Suprapubic skin (tissue), 4 donors: ENCODE results near the gene ZNF292. TPM values are rescaled to one million over a fixed set of nuclear protein-coding genes. Genes with fewer than 3 reads are reported as not detected.

Experiments used
- DNase-seq, 2 donors: peaks; one replicate each; pipeline ENCODE4 v3.0.0-alpha.2; 2019; ENCODE audit warnings: low spot score in 2 of 2
- H3K27ac ChIP-seq: fragments of 200-600 bp; sonication (generic); one replicate; pipeline ENCODE4 v1.5.1; 2019
- H3K27me3 ChIP-seq: fragments of 200-600 bp; sonication (generic); one replicate; pipeline ENCODE4 v1.5.1; 2019
- H3K36me3 ChIP-seq: fragments of 200-600 bp; sonication (generic); one replicate; pipeline ENCODE4 v1.5.1; 2019
- H3K4me1 ChIP-seq: fragments of 200-600 bp; sonication (generic); one replicate; pipeline ENCODE4 v1.5.1; 2019
- H3K4me3 ChIP-seq: fragments of 200-600 bp; sonication (generic); one replicate; pipeline ENCODE4 v1.5.1; 2019; ENCODE audit warnings: mild to moderate bottlenecking
- H3K9me3 ChIP-seq: fragments of 200-600 bp; sonication (generic); one replicate; pipeline ENCODE4 v1.5.1; 2019
- CTCF ChIP-seq, 2 donors: fragments of 200-600 bp in 1 of 2; fragments of 450-650 bp in 1 of 2; sonication (generic) in 1 of 2; IDR thresholded peaks; one replicate each; pipeline ENCODE4 v1.5.1; 2016 to 2019; ENCODE audit warnings: antibody characterized with exemption in 2 of 2, mild to moderate bottlenecking in 1 of 2, moderate library complexity in 1 of 2
- EP300 ChIP-seq: sonication (generic); formaldehyde crosslinking; IDR thresholded peaks from one replicate; pipeline ENCODE4 v1.6.1; 2017; ENCODE audit warnings: antibody characterized with exemption
- POLR2A ChIP-seq, 2 donors: fragments of 450-650 bp; IDR thresholded peaks; one replicate each; pipeline ENCODE4 v1.6.1; 2017; ENCODE audit warnings: antibody characterized with exemption in 2 of 2, mild to moderate bottlenecking in 2 of 2, moderate library complexity in 2 of 2
- POLR2AphosphoS5 ChIP-seq, 3 donors: sonication (generic); formaldehyde crosslinking; IDR thresholded peaks; one replicate each; pipeline ENCODE4 v1.6.1; 2017; ENCODE audit warnings: antibody characterized with exemption in 3 of 3
- WGBS: methylation state at CpG from one replicate; pipeline ENCODE4 v1.1.5; 2018; 5-methylcytosine and 5-hydroxymethylcytosine counted together
- total RNA-seq, 4 donors: library from RNA; depleted of rRNA; stranded (reverse); fragments of >200 nt; gene quantifications; one replicate each; pipeline ENCODE4 v1.1.0, GENCODE V29; 2016

The ZNF292 gene
- total RNA-seq, 4 donors from 2014 or later, result 26.7 to 111 (median 34.7) TPM

GRCh38 chr6:87199787-87200186 lies 44.4 kb downstream of the ZNF292 start:
- no peaks in the 10 kb centered on the region for H3K27me3 ChIP-seq
- no peak for TF ChIP-seq CTCF (IDR thresholded peaks at IDR 0.05)
- no peak for TF ChIP-seq EP300
- no peak for TF ChIP-seq POLR2A (IDR thresholded peaks at IDR 0.05)
- TF ChIP-seq POLR2AphosphoS5 (IDR thresholded peaks at IDR 0.05), result no peak
- no peaks in the 10 kb centered on the region for H3K4me1 ChIP-seq
- H3K27ac ChIP-seq, result no peak overlapping the region
- H3K9me3 ChIP-seq, result no peaks in the 10 kb centered on the region
- 39% methylated on average over 1 of the region's 1 CpG for WGBS
- peaks cover 3% of the 10 kb centered on the region for H3K36me3 ChIP-seq
- DNase-seq, result no peak
- no peak overlapping the region for H3K4me3 ChIP-seq

GRCh38 chr6:87200469-87201175 lies 45.3 kb downstream of the ZNF292 start:
- H3K4me1 ChIP-seq, result no peaks in the 10 kb centered on the region
- WGBS, result 89% methylated on average over 4 of the region's 4 CpGs
- peak in 1 of 2 donors; percentile 72 for DNase-seq

GRCh38 chr6:87203448-87204023 lies 48.2 kb downstream of the ZNF292 start:
- H3K9me3 ChIP-seq, result no peaks in the 10 kb centered on the region
- no peak overlapping the region for H3K27ac ChIP-seq
- TF ChIP-seq EP300 (no peak), POLR2A (IDR thresholded peaks at IDR 0.05) (no peak), CTCF (IDR thresholded peaks at IDR 0.05) (no peak), POLR2AphosphoS5 (IDR thresholded peaks at IDR 0.05) (no peak)
- WGBS, result 90% methylated on average over 4 of the region's 4 CpGs
- peaks cover 3% of the 10 kb centered on the region for H3K36me3 ChIP-seq
- no peaks in the 10 kb centered on the region for H3K4me1 ChIP-seq
- no peaks in the 10 kb centered on the region for H3K27me3 ChIP-seq
- no peak overlapping the region for H3K4me3 ChIP-seq
- no peak for DNase-seq

More at GRCh38 chr6:87200469-87201175, 45.3 kb downstream of the ZNF292 start:
- peaks cover 3% of the 10 kb centered on the region for H3K36me3 ChIP-seq
- H3K4me3 ChIP-seq, result no peak overlapping the region
- TF ChIP-seq POLR2A (IDR thresholded peaks at IDR 0.05), result no peak
- no peak for TF ChIP-seq POLR2AphosphoS5 (IDR thresholded peaks at IDR 0.05)
- no peak for TF ChIP-seq CTCF (IDR thresholded peaks at IDR 0.05)
- no peak for TF ChIP-seq EP300
- no peaks in the 10 kb centered on the region for H3K9me3 ChIP-seq
- no peaks in the 10 kb centered on the region for H3K27me3 ChIP-seq
- H3K27ac ChIP-seq, result no peak overlapping the region

GRCh38 chr6:87209812-87210211 lies 54.4 kb downstream of the ZNF292 start:
- no peaks in the 10 kb centered on the region for H3K27me3 ChIP-seq
- no peak overlapping the region for H3K4me3 ChIP-seq
- H3K27ac ChIP-seq, result no peak overlapping the region
- peaks cover 3% of the 10 kb centered on the region for H3K4me1 ChIP-seq
- no peaks in the 10 kb centered on the region for H3K9me3 ChIP-seq
- no peak for DNase-seq
- 58% methylated on average over 3 of the region's 3 CpGs for WGBS
- no peaks in the 10 kb centered on the region for H3K36me3 ChIP-seq
- TF ChIP-seq POLR2AphosphoS5 (IDR thresholded peaks at IDR 0.05) (no peak), CTCF (IDR thresholded peaks at IDR 0.05) (no peak), EP300 (no peak), POLR2A (IDR thresholded peaks at IDR 0.05) (no peak)

- DNase-seq, result no peak
- no peaks in the 10 kb centered on the region for H3K27me3 ChIP-seq
- H3K36me3 ChIP-seq, result no peaks in the 10 kb centered on the region
- H3K9me3 ChIP-seq, result no peaks in the 10 kb centered on the region
- no peak overlapping the region for H3K4me3 ChIP-seq
- peaks cover 3% of the 10 kb centered on the region for H3K4me1 ChIP-seq
- 50% methylated on average over 1 of the region's 1 CpG for WGBS
- no peak overlapping the region for H3K27ac ChIP-seq
- TF ChIP-seq EP300 (no peak), POLR2A (IDR thresholded peaks at IDR 0.05) (no peak), POLR2AphosphoS5 (IDR thresholded peaks at IDR 0.05) (no peak), CTCF (IDR thresholded peaks at IDR 0.05) (no peak)
These were observed 55.6 kb downstream of the ZNF292 start for GRCh38 chr6:87210979-87211378.
